ENCODE measurements around the gene TMED6. TPM values are rescaled to one million over a fixed set of nuclear protein-coding genes. Genes with fewer than 3 reads are reported as not detected.

Gene TMED6
- total and polyA plus RNA-seq, 2 of the 8 experiments (the other 6 are each of a cell fraction or from before 2014, with no cell fraction given), result not detected

- Histone ChIP-seq H3K14ac (ENCODE audit: insufficient read length) (no peak overlapping the region), H3K9ac (replicated peaks in 1 of 4; ENCODE audit: extremely low read depth in 1 of 4, low read depth in 3 of 4, low read length in 3 of 4) (no peak overlapping the region), H3K23ac (ENCODE audit: insufficient read length) (no peak overlapping the region), H3K79me2 (ENCODE audit: control insufficient read depth in 1 of 2, insufficient read depth in 2 of 2, low read length in 2 of 2) (peaks cover under 1 to 23% of the 10 kb centered on the region in 2 experiments; a peak in 3 of 4 replicates), H3K4me3 (ENCODE audit: extremely low read depth in 1 of 4, insufficient read depth in 2 of 4, low read depth in 3 of 4, low read length in 4 of 4) (no peak overlapping the region), H2BK15ac (ENCODE audit: low read length) (no peak overlapping the region), H3K23me2 (ENCODE audit: low read depth, low read length) (peaks cover 2% of the 10 kb centered on the region; the same call in 1 of the 2 replicates), H2BK20ac (ENCODE audit: low read length) (no peak overlapping the region), H3K27ac (ENCODE audit: low read depth, low read length) (no peak overlapping the region), H3K79me1 (ENCODE audit: low read depth, low read length) (peaks cover 2% of the 10 kb centered on the region; the same call in 1 of the 2 replicates), H3K4ac (replicated peaks; ENCODE audit: insufficient read length, low read depth, low read length) (no peak overlapping the region), H2BK120ac (replicated peaks; ENCODE audit: low read depth, low read length) (no peak overlapping the region), H3K4me1 (replicated peaks in 1 of 4; ENCODE audit: control insufficient read depth in 3 of 4, insufficient read depth in 4 of 4, low read length in 3 of 4) (peaks cover 0 to 11% (median 3%) of the 10 kb centered on the region in 4 experiments; a peak in 4 of 7 replicates), H2AK5ac (ENCODE audit: low read depth, low read length) (no peak overlapping the region), H3K56ac (replicated peaks; ENCODE audit: insufficient read length, low read depth, low read length) (no peak overlapping the region), H4K8ac (ENCODE audit: extremely low read depth, insufficient read depth, low read length) (no peak overlapping the region), H2BK5ac (ENCODE audit: low read depth, low read length) (no peak overlapping the region), H3K4me2 (ENCODE audit: insufficient read depth in 1 of 2, low read depth in 2 of 2, low read length in 2 of 2) (no peak overlapping the region), H3K36me3 (ENCODE audit: control insufficient read depth in 2 of 4, insufficient read depth in 4 of 4, low read length in 3 of 4) (peaks cover 22 to 50% (median 36%) of the 10 kb centered on the region in 4 experiments), H3K18ac (ENCODE audit: extremely low read depth, low read length) (no peak overlapping the region), H2AFZ (ENCODE audit: low read length) (no peak overlapping the region), H3K27me3 (replicated peaks in 1 of 4; ENCODE audit: control insufficient read depth in 3 of 4, extremely low read depth in 1 of 4, insufficient read depth in 3 of 4, low read length in 3 of 4) (no peaks in the 10 kb centered on the region), H4K91ac (replicated peaks; ENCODE audit: insufficient read length, low read length) (no peak overlapping the region), H2BK12ac (ENCODE audit: low read depth, low read length) (no peak overlapping the region), H4K5ac (ENCODE audit: insufficient read length, low read depth, low read length) (no peak overlapping the region), H3K9me3 (ENCODE audit: insufficient read depth in 2 of 2, low read depth in 1 of 2, low read length in 1 of 2) (no peaks in the 10 kb centered on the region), H4K20me1 (replicated peaks in 1 of 2; ENCODE audit: control insufficient read depth in 1 of 2, insufficient read depth in 2 of 2, low read length in 2 of 2) (peaks cover 2 to 5% of the 10 kb centered on the region in 2 experiments)
- FAIRE-seq (no peak), DNase-seq (ENCODE audit: low read depth in 1 of 2, low spot score in 2 of 2) (no peak)
- WGBS, 2 experiments (ENCODE audit: extremely low coverage in 1 of 2, insufficient coverage in 1 of 2, insufficient read length in 1 of 2, insufficient replicate concordance in 2 of 2, low coverage in 1 of 2, low lambda C conversion rate in 2 of 2, missing lambda C conversion rate in 1 of 2), result 89% methylated on average over 9 of the region's 9 CpGs; no CpG with 5 or more reads in 1 of the 2 experiments
- ChIA-PET CTCF (ENCODE audit: partially characterized antibody) (interaction anchor here (1.4 kb wide), 1 partner anchor 218 kb away, joined by 3 read pairs; no protein-coding TSS in a partner anchor), POLR2A (ENCODE audit: partially characterized antibody) (interaction anchor here (0.7 to 29.8 kb wide), 2 partner anchors 14 to 420 kb away, joined by 3 to 497 read pairs; partner anchors contain the start of genes NOB1, PDF and VPS4A)
- no peak for TF ChIP-seq YY1 (IDR thresholded peaks at IDR 0.05; ENCODE audit: low read depth, low read length)
- TF ChIP-seq ATF3 (IDR thresholded peaks at IDR 0.05; ENCODE audit: insufficient read depth, low read depth, low read length), result no peak
- TF ChIP-seq JUND (IDR thresholded peaks at IDR 0.05; ENCODE audit: low read length), result no peak
- TF ChIP-seq BRCA1 (IDR thresholded peaks at IDR 0.05; ENCODE audit: low read depth, low read length), result no peak
- TF ChIP-seq TEAD4 (IDR thresholded peaks at IDR 0.05; ENCODE audit: low read depth, low read length), result no peak
These were observed 16.9 kb downstream of the TMED6 start for GRCh38 chr16:69334696-69335095.
